HPDE6-E6E7 (cell line): ENCODE data around the gene PBLD.

Experiments
- DNase-seq: peaks from one replicate; pipeline ENCODE4 v3.0.0; 2011; ENCODE audit warnings: missing footprints; ENCODE audit errors: extremely low spot score

Gene PBLD

GRCh38 chr10:68235111-68235510 is 97.6 kb downstream of the PBLD start:
- peak; percentile 16 for DNase-seq

- DNase-seq: no peak
Measured at GRCh38 chr10:68233046-68233445, 99.7 kb downstream of the PBLD start.
